Germinal center (tissue), 1 donor: ENCODE data around the gene ITGB1.

Source experiments
- DNase-seq: peaks from one replicate; pipeline ENCODE4 v3.0.0; 2012; ENCODE audit warnings: mixed read lengths, low spot score

ITGB1 gene

GRCh38 chr10:32955790-32956189 is 2.2 kb downstream of the ITGB1 start:
- DNase-seq = no peak

GRCh38 chr10:32955299-32955772 is 2.7 kb downstream of the ITGB1 start:
- no peak for DNase-seq

- DNase-seq = no peak
These were observed 3.3 kb downstream of the ITGB1 start for GRCh38 chr10:32954545-32955298.

- no peak for DNase-seq
These were observed 4.0 kb downstream of the ITGB1 start for GRCh38 chr10:32954080-32954479.

- no peak for DNase-seq
These were observed 4.6 kb downstream of the ITGB1 start for GRCh38 chr10:32953277-32953927.

- no peak for DNase-seq
These were observed 5.3 kb downstream of the ITGB1 start for GRCh38 chr10:32952541-32953276.

GRCh38 chr10:32952094-32952493 is 5.9 kb downstream of the ITGB1 start:
- DNase-seq = no peak

- no peak for DNase-seq
These were observed 6.9 kb downstream of the ITGB1 start for GRCh38 chr10:32951111-32951510.

GRCh38 chr10:32950591-32951108 is 7.4 kb downstream of the ITGB1 start:
- no peak for DNase-seq

- DNase-seq = no peak
These were observed 8.8 kb downstream of the ITGB1 start for GRCh38 chr10:32949221-32949678.

- no peak for DNase-seq
These were observed 9.6 kb downstream of the ITGB1 start for GRCh38 chr10:32948451-32948850.

GRCh38 chr10:32947586-32947985 is 10.4 kb downstream of the ITGB1 start:
- DNase-seq = no peak

- DNase-seq = no peak
These were observed 11.9 kb downstream of the ITGB1 start for GRCh38 chr10:32946108-32946507.

- no peak for DNase-seq
These were observed 14.0 kb downstream of the ITGB1 start for GRCh38 chr10:32943854-32944661.

- DNase-seq = no peak
These were observed 14.6 kb downstream of the ITGB1 start for GRCh38 chr10:32943395-32943794.

GRCh38 chr10:32942081-32942480 is 15.9 kb downstream of the ITGB1 start:
- no peak for DNase-seq

GRCh38 chr10:32941357-32941756 is 16.7 kb downstream of the ITGB1 start:
- DNase-seq = no peak

GRCh38 chr10:32940321-32941301 is 17.4 kb downstream of the ITGB1 start:
- DNase-seq = no peak

GRCh38 chr10:32939296-32940111 is 18.5 kb downstream of the ITGB1 start:
- DNase-seq = no peak
